HPDE6-E6E7 (cell line): ENCODE data around the gene RPRD2.
"Not testable (repeated sequence)": the region's sequence is repeated elsewhere in the genome, so short reads cannot be mapped to it uniquely, and the experiment has no call there.

Source experiments
- DNase-seq: peaks from one replicate; pipeline ENCODE4 v3.0.0; 2011; ENCODE audit warnings: missing footprints; ENCODE audit errors: extremely low spot score

The RPRD2 gene

DNA sequence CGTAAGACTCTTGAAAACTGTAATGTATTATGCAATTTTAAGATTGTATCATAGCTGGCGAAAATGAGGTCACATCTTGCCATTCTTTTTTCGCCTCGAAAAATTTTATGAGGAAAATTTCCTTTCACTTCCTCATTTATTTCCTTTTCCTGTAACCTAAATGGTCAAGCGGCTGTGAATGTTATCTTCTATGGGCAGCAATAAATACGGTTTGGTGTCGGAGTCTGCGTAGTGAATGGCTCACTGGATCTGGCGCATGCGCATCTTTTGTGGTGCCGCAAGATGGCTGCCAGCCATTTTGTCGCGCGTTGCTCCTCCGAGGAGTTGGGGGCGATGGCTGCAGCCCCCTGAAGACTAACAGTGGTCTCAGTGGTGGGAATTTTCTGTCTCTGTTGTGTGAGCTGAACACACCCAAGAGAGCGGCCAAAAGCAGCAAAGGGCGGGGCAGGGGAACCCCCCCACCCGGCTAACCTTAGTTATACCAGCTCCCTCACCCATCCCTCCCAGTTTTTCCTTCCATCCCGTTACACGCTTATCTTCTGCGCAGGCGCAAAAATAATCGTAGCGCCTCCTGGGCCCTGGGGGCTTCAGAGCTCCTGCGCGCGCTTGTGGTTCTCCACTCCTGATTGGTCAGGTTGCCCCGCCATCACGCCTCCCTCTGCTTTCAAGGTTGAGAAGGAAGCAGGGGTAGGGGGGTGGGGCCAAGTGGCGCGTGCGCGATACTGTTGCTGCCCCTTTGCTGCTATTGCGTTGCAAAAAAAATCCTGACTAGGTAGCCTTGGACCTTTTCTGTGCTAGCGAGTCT is at the start of gene RPRD2:
Gene RPRD2, plus strand, starts transcription at position 722 of the 805 bp plus-strand sequence. CDS start 568 bp downstream, outside the sequence.
- DNase-seq = peak; percentile 97

DNA sequence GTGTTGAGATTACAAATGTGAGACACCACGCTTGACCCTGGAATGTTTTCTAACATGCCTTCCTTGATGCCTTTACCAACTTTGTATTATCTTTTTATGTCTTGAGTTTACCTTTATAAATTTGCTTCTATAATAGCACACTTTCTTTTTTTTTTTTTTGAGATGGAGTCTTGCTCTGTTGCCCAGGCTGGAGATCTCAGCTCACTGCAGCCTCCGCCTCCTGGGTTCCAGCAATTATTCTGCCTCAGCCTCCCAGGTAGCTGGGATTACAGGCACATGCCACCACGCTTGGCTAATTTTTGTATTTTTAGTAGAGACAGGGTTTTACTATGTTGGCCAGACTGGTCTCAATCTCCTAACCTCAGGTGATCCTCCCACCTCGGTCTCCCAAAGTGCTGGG is 49.3 kb upstream of the RPRD2 start:
- not testable (repeated sequence) for DNase-seq

GRCh38 chr1:150320667-150320978 is 43.3 kb upstream of the RPRD2 start:
- no peak for DNase-seq

DNA sequence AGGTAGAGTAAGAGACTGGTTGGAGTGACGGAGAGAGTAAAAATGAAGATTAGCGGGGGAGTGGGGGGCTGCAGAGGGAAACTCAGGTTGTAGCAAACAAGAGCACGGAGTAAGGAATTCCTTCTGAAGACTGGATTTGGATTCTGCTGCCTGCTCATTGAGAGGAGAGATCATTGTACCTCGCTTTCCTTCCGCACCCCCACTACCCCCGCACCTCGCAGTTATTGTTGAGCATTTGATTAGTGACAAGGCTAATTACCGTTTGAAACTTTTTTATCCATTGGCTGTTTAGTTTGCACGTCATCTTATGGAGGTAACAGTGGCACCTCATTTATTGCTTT is 42.2 kb upstream of the RPRD2 start:
- no peak for DNase-seq

GRCh38 chr1:150322310-150322709 is 41.6 kb upstream of the RPRD2 start:
- DNase-seq = no peak

DNA sequence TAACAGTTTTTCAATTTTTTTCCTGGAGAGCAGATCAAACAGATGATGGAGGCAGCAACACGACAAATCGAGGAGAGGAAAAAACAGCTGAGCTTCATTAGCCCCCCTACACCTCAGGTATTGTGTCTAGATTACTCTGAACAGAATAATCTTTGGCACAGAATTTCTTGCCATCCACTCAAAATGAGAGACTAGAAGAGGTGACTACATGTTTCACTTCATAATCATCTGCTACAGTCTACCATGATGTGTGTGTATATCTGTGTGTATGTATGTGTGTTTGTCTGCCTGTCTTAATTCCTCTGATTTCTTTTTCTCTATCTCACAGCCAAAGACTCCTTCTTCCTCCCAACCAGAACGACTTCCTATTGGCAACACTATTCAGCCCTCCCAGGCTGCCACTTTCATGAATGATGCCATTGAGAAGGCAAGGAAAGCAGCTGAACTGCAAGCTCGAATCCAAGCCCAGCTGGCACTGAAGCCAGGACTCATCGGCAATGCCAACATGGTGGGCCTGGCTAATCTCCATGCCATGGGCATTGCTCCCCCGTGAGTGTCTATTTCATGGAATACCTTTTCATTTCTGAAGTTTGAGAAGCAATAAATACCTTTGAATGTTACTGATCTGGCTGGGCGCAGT is 31.2 kb upstream of the RPRD2 start:
- no peak for DNase-seq

DNA sequence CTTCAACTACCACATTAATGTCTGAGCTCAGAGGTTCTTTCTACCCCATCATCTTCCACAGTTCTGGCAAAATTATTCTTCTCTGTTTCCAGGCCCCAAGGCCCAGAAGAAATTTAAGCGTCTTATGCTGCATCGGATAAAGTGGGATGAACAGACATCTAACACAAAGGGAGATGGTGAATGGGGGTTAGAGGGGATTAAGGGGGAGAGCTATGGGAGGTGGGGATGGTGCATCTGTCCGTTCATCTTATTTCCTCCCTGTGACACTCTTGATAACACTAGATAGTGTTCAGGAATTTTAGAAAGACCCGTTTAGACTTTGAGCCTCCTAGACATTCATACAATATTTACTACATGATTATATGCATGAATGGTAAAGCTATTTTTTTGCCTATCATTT is 17.6 kb upstream of the RPRD2 start:
- DNase-seq = no peak

DNA sequence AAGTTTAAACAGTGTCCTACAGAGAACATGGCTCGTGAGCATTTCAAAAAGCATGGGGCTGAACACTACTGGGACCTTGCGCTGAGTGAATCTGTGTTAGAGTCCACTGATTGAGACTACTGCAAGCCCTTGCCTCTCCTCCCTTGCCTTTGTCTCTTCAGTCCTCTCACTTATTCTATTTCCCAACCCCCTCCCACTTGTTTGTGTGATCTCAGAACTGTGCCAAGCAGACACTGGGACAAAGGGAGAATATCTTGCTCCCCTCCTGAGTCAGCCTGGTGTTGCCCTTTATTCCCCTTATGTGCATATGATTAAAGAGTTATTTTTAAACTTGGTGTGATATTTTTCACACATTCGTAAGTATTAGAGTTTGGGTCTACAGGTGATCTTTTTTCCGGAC is 11.1 kb upstream of the RPRD2 start:
- DNase-seq = no peak

DNA sequence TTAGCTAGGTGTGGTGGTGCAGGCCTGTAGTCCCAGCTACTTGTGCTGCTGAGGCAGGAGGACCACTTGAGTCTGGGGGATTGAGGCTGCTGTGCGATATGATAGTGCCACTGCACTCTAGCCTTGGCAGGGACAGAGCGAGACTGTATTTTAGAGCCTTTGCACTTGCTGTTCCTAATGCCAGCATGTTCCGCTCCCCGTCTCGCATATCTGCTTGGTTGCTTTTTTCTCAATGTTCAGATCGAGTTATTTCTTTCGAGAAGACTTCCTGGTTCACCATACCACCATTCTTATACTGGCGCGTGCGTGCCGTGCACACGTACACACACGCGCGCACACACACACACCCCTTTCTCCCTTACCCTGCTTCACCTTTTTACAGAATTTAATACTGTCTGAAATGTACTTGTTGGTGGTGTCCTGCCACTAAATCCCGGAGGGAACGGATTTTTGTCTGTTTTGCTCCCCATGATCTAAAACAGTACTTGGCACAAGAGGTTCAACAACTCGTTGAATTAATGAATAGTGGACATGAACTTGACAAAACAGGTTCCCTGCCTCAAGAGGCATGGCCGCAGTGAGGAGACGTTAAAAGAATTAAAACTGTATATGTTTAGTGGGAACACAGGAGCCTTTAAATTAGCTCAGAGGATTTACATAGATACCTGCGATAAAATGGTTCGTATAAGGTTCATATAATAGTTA is 1.1 kb upstream of the RPRD2 start:
- DNase-seq = no peak

DNA sequence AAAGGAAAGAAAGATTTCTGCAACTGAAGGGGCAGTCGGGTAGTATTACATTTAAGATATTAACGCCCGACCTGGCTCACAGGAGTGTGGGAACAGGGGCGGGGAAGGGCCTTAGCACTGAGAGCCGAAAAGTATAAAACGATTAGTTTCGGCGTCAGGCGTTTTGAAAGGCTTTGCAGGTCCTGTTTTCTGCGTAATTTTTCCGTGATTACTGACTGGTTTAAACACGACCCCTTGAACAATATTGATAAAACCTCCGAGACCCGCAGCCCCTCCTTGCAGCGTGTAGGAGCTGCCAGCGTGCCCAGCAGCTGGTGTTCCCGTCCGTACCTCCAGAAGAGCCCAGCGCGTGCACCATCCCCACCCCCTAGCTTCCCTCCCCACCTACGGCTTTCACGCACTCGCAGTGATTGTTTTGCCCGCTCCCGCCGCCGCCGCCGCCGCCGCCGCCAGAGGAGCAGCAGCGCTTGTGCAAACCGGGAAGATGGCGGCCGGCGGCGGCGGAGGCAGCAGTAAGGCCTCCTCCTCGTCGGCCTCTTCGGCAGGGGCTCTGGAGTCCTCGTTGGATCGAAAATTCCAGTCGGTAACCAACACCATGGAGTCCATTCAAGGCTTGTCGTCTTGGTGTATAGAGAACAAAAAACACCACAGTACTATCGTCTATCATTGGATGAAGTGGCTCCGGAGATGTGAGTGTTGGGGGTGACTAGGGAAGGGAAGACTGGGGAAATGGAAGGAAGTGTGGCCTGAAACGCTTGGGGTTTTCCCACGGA is 470 bp downstream of the RPRD2 start:
- DNase-seq = peak; percentile 49

DNA sequence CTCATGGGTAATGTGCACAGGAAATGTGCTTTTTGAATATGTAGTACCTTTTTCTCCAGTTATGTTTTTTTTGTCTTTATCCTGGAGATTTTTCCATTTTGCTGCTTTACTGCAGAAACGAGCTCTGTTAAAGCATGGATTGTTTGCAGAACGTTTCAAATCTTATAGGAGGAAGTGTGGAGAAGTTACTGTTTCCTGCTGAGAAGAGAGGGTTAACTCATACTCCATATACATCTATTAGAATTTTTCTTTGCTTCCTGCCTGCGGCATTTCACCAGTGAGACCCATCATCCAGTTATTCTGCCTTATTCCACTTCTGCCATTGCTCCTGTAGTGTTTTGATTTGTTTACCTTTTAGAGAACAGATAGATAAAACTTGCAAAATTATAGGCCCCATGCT is 2.0 kb downstream of the RPRD2 start:
- no peak for DNase-seq

GRCh38 chr1:150366416-150367296 is 2.7 kb downstream of the RPRD2 start:
- no peak for DNase-seq

DNA sequence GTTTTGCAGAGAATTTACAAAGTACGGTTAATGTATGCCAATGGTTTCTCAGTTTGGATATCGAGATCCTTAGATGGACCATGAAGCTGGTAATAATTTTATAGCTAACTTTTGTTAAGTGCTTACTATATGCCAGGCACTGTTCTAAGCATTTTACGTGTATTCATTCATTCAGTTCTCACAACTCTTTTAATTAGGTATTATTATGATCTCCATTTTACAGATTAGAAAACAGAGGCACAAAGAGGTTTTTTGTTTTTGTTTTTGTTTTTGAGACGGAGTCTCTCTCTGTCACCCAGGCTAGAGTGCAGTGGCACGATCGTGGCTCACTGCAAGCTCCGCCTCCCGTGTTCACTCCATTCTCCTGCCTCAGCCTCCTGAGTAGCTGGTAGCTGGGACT is 7.2 kb downstream of the RPRD2 start:
- DNase-seq = no peak

DNA sequence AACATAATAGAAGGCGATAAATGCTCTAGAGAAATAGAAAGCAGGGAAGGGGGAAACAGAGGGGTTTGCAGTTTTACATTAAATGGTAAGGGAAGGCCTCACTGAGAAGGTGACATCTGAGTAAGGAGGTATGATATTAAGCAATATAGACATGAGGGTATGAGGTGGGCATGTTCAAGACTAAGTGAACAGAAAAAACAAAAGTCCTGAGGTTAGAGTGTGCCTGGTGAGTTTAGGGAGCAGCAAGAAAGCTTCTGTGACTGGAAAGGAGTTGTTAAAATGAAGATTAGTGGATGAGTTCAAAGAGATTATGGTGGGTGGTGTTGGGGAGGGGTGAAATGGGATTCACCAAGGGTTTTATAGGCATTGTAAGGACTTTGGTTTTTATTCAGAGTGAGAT is 8.6 kb downstream of the RPRD2 start:
- no peak for DNase-seq

- DNase-seq = no peak
Measured at GRCh38 chr1:150376110-150376509, 12.2 kb downstream of the RPRD2 start.

DNA sequence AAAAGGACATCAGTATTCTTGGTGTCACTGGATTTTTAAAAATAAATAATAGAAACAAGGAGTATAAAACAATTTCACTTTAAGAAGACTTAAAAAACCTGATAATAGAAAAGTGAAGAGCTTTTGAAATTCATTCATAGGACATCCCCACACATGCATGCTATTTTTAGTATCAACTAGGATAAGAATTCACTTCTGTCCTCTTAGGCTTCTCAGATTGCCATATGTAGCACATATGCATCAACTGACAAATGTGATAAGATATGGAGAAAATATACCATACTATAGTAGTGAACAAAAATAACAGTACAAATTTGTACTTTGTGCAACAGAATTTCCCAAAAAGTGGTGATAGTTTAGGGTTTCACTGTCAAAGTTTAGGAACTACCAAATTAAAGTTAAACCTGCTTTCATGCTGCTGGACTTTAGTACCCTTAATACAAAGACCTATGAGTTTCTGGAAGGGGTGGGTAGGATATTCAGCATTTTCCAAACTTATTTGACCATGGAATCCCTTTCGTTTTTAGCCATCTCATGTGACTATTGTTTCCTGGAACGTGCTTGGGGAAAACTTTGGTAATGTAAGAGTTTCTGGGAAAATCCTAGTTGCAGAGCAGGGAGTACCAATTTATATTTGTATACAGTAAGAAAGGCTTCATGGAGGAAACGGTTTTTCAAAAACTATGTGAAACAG is 19.8 kb downstream of the RPRD2 start:
- DNase-seq = no peak

- DNase-seq = no peak
Measured at GRCh38 chr1:150385537-150386445, 21.8 kb downstream of the RPRD2 start.

DNA sequence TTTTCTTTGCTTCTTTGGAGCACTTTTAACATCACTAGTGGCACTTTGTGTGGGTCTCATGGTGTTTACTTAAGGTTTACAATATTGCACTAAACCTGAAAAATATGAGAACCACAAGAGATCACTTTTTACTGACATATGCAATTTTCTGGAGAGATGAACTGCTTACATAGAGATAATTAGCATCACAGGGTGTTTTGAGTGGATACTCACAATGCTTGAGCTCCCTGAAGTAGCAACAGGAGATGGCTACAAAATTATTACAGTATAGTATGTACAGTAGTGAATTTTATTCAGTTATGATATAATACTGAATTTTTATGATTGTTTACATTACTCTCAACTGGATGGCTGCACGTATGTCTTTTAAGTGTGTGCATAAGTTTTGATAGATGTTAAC is 22.6 kb downstream of the RPRD2 start:
- DNase-seq = no peak

DNA sequence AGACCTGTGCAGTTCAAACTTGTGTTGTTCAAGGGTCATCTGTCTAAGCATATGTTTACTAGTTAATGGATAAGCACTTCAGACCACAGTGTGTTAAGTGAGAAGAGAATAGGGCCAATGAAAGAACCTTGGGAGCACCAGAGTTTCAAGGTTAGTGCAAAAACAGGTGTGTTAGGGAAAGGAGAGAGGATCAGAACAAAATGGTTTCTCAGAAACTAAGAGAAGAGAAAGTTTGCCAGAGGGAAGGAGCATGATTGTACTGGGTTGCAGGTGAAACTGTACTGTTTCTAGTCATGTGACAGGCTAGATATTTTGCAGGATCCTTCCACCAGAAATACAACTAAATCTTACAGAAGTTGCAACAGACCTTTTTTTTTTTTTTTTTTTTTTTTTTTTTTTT is 23.3 kb downstream of the RPRD2 start:
- DNase-seq = no peak

DNA sequence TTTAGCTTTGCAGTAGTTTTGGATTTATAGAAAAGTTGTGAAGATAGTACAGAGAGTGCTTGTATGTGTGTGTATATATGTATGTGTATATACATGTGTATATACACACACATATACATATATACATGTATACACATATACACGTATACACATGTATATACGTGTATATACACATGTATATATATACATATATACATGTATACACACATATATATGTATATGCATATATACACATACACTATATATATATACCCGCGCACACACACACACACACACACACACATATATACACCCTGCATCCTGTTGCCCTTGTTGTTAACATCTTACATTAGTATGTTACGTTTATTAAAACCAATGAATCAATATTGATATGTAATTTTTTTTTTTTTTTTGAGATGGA is 24.3 kb downstream of the RPRD2 start:
- DNase-seq = no peak
